Measurements from ENCODE around the gene CCDC88B. TPM values are rescaled to one million over a fixed set of nuclear protein-coding genes. Genes with fewer than 3 reads are reported as not detected.
"Not testable (repeated sequence)": the region's sequence is repeated elsewhere in the genome, so short reads cannot be mapped to it uniquely, and the experiment has no call there.

The CCDC88B gene
- total RNA-seq, 2 donors from 2014 or later, result 15.0 to 52.2 TPM

DNA sequence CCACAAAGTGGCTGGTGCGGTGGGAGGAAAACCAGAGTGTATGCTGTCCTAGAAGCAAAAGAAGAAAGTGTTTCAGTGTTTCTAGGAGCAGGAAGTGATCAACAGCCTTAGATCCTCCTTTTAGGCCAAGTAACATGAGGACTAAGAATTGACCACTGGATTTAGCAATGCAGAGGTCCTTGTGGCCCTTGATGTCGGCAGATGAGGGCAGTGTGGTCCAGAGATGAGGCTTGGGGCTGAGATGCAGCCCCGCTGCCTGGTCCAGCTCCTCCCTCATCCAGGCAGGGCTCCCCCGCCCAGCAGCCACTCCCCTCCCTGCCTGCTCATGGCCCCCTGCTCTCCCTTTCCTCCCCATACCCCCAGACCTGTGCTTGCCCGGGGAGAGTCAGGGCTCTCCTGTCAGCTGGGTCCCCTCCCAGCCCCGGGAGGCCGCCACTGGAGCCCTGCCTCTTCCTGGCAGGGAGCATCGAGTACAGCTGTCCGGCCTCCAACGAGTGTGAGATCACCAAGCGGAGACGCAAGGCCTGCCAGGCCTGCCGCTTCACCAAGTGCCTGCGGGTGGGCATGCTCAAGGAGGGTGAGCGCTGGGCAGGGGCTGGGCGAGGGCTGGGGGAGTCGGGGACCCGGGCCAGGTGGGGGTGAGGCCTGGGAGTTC is 26.4 kb upstream of the CCDC88B start:
- Histone ChIP-seq H3K9me3 (no peaks in the 10 kb centered on the region), H3K4me1 (peaks cover 12% of the 10 kb centered on the region), H3K27me3 (no peaks in the 10 kb centered on the region), H3K4me3 (no peak overlapping the region), H3K9ac (ENCODE audit: low read depth in 2 of 2, low read length in 2 of 2) (peak overlapping the region; percentile 1 to 3), H3K36me3 (no peaks in the 10 kb centered on the region), H3K27ac (peak overlapping the region; percentile 12)
- TF ChIP-seq, protein P1, sequence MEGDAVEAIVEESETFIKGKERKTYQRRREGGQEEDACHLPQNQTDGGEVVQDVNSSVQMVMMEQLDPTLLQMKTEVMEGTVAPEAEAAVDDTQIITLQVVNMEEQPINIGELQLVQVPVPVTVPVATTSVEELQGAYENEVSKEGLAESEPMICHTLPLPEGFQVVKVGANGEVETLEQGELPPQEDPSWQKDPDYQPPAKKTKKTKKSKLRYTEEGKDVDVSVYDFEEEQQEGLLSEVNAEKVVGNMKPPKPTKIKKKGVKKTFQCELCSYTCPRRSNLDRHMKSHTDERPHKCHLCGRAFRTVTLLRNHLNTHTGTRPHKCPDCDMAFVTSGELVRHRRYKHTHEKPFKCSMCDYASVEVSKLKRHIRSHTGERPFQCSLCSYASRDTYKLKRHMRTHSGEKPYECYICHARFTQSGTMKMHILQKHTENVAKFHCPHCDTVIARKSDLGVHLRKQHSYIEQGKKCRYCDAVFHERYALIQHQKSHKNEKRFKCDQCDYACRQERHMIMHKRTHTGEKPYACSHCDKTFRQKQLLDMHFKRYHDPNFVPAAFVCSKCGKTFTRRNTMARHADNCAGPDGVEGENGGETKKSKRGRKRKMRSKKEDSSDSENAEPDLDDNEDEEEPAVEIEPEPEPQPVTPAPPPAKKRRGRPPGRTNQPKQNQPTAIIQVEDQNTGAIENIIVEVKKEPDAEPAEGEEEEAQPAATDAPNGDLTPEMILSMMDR (IDR thresholded peaks at IDR 0.05), result no peak
- no peak for DNase-seq
- intact Hi-C loops (cut with DNase I), result no loop called here

DNA sequence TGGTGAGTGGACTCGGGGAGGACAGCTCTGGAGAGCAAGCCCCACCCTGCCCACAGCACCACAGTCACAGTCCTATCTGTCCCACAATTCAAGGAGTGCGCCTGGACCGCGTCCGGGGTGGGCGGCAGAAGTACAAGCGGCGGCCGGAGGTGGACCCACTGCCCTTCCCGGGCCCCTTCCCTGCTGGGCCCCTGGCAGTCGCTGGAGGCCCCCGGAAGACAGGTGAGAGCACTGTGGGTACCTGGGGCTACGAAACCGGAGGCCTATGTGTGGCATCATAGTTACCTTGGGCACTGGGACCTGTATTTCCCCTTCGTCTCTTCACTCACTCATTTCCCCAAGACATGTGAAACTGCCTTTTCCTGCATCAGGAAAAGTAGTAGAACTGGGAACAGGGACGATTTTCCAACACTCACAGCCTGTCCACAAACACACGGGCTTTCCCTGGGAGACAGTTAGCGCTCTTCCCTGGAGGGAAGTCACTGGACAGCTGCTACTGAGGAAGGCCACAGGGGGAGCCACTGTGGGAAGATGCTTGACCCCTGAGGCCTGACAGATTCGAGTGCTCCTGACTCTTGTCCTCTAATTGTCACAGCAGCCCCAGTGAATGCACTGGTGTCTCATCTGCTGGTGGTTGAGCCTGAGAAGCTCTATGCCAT is 25.7 kb upstream of the CCDC88B start:
- Histone ChIP-seq H3K27me3 (no peaks in the 10 kb centered on the region), H3K4me3 (no peak overlapping the region), H3K27ac (peak overlapping the region; percentile 12), H3K9me3 (no peaks in the 10 kb centered on the region), H3K4me1 (peaks cover 12% of the 10 kb centered on the region), H3K36me3 (no peaks in the 10 kb centered on the region), H3K9ac (ENCODE audit: low read depth in 2 of 2, low read length in 2 of 2) (peak overlapping the region in 1 of 2 donors; percentile 3)
- intact Hi-C loops (cut with DNase I), result no loop called here
- no peak for DNase-seq
- TF ChIP-seq, protein P1 (IDR thresholded peaks at IDR 0.05), result no peak

GRCh38 chr11:64314805-64315561 is 25.0 kb upstream of the CCDC88B start:
- DNase-seq, result no peak
- no peak overlapping the region for H3K4me3 ChIP-seq
- intact Hi-C loops (cut with DNase I), result loop anchor here (5.0 kb wide), 1 partner anchor 42 kb away; the partner anchor contains the start of gene RPS6KA4
- H3K9ac ChIP-seq (ENCODE audit: low read depth in 2 of 2, low read length in 2 of 2), result no peak overlapping the region
- H3K4me1 ChIP-seq, result peaks cover 12% of the 10 kb centered on the region
- no peak overlapping the region for H3K27ac ChIP-seq
- TF ChIP-seq, protein P1 (IDR thresholded peaks at IDR 0.05), result no peak
- no peaks in the 10 kb centered on the region for H3K9me3 ChIP-seq
- H3K36me3 ChIP-seq, result no peaks in the 10 kb centered on the region
- H3K27me3 ChIP-seq, result no peaks in the 10 kb centered on the region

DNA sequence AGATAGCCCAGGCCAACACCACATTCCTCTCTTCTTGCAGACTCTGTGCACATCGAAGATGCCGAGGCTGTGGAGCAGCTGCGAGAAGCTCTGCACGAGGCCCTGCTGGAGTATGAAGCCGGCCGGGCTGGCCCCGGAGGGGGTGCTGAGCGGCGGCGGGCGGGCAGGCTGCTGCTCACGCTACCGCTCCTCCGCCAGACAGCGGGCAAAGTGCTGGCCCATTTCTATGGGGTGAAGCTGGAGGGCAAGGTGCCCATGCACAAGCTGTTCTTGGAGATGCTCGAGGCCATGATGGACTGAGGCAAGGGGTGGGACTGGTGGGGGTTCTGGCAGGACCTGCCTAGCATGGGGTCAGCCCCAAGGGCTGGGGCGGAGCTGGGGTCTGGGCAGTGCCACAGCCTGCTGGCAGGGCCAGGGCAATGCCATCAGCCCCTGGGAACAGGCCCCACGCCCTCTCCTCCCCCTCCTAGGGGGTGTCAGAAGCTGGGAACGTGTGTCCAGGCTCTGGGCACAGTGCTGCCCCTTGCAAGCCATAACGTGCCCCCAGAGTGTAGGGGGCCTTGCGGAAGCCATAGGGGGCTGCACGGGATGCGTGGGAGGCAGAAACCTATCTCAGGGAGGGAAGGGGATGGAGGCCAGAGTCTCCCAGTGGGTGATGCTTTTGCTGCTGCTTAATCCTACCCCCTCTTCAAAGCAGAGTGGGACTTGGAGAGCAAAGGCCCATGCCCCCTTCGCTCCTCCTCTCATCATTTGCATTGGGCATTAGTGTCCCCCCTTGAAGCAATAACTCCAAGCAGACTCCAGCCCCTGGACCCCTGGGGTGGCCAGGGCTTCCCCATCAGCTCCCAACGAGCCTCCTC is 24.1 kb upstream of the CCDC88B start:
- H3K9ac ChIP-seq (ENCODE audit: low read depth in 2 of 2, low read length in 2 of 2), result not testable (repeated sequence)

DNA sequence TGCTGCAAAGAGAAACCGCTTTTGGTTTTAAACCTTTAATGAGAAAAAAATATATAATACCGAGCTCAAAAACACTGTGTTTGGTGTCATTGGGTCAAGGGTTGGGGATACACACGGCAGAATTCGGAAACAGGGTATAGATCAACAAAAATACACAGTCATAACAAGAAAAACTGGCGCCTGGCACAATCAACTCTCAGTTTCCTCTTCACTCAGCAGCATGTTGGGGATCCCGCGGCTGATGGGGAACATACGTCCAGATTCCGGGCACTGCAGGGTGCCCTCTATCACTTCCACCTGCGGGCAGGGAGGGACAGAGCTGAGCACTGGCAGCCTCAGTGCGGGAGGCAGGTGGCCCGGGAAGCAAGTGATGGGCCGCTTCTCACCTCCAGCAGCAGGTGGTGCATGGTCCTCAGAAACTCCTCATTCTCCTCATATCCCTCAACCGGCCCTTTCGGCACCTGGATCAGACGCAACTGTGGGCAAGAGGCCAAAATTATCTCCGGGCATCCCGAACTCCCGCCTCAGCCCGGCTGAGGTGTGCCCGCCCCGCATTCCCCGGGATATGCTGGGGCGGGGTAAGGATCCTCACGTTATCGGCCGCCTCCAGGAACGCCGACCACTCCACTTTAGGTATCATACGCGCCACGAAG is 23.2 kb upstream of the CCDC88B start:
- Histone ChIP-seq H3K4me3 (peak overlapping the region; percentile 76), H3K4me1 (peaks cover 14% of the 10 kb centered on the region), H3K27me3 (no peaks in the 10 kb centered on the region), H3K36me3 (no peaks in the 10 kb centered on the region), H3K9ac (ENCODE audit: low read depth in 2 of 2, low read length in 2 of 2) (peak overlapping the region; percentile 82 to 97), H3K27ac (peak overlapping the region; percentile 99), H3K9me3 (no peaks in the 10 kb centered on the region)
- intact Hi-C loops (cut with DNase I), result loop anchor here (5.0 kb wide), 1 partner anchor 41 kb away; the partner anchor contains the start of gene RPS6KA4
- peak; percentile 77 for DNase-seq
- TF ChIP-seq, protein P1 (IDR thresholded peaks at IDR 0.05), result no peak

More for the DNA sequence above, 24.1 kb upstream of the CCDC88B start:
- H3K4me3 ChIP-seq, DNase-seq, H3K36me3 ChIP-seq, H3K27me3 ChIP-seq, H3K9me3 ChIP-seq: not testable (repeated sequence)
- Histone ChIP-seq H3K4me1 (peaks cover 12% of the 10 kb centered on the region), H3K27ac (peak overlapping the region; percentile 99)
- intact Hi-C loops (cut with DNase I), result loop anchor here (5.0 kb wide), 1 partner anchor 41 kb away; the partner anchor contains the start of gene RPS6KA4

Measured in colonic mucosa (tissue), 4 donors.